Measurements from ENCODE around the gene MYBBP1A. TPM values are rescaled to one million over a fixed set of nuclear protein-coding genes. Genes with fewer than 3 reads are reported as not detected.

MYBBP1A gene
- total RNA-seq, 3 donors from 2014 or later (not counting 1 experiment from before 2014, with no cell fraction given): 50.5 to 58.1 (median 52.7) TPM

- H3K4me1 Mint-ChIP-seq: peaks cover 0 to 5% of the 10 kb centered on the region in 2 donors
- Histone ChIP-seq H3K4me1 (ENCODE audit: control insufficient read depth, insufficient read depth, low read length) (no peaks in the 10 kb centered on the region), H3K36me3 (ENCODE audit: control insufficient read depth, insufficient read depth, low read length) (peaks cover 81% of the 10 kb centered on the region), H3K27ac (ENCODE audit: low read length) (no peak overlapping the region), H3K27me3 (ENCODE audit: control insufficient read depth, insufficient read depth, low read length) (no peaks in the 10 kb centered on the region), H3K9me3 (ENCODE audit: control insufficient read depth, insufficient read depth, low read length) (no peaks in the 10 kb centered on the region), H3K4me3 (ENCODE audit: low read length) (no peak overlapping the region)
- TF ChIP-seq CTCF (IDR thresholded peaks at IDR 0.05): no peak
- no peaks in the 10 kb centered on the region for H3K36me3 Mint-ChIP-seq
- ATAC-seq (no peak), DNase-seq (no peak)
- WGBS (ENCODE audit: insufficient coverage): 90% methylated on average over 19 of the region's 19 CpGs
- H3K9me3 Mint-ChIP-seq: no peaks in the 10 kb centered on the region
- H3K4me3 Mint-ChIP-seq: no peak overlapping the region
- H3K27me3 Mint-ChIP-seq (ENCODE audit: low read depth in 2 of 2): no peaks in the 10 kb centered on the region
- intact Hi-C loops (cut with micrococcal nuclease): no loop called here
- H3K27ac Mint-ChIP-seq: no peak overlapping the region
Observed at GRCh38 chr17:4543557-4544026, 11.6 kb downstream of the MYBBP1A start.

GRCh38 chr17:4542726-4543191, 12.4 kb downstream of the MYBBP1A start:
- H3K4me3 Mint-ChIP-seq: no peak overlapping the region

GRCh38 chr17:4542003-4542725, 13.0 kb downstream of the MYBBP1A start:
- H3K4me3 ChIP-seq (ENCODE audit: low read length): no peak overlapping the region
- Mint-ChIP-seq H3K9me3 (no peaks in the 10 kb centered on the region), H3K36me3 (no peaks in the 10 kb centered on the region), H3K4me3 (no peak overlapping the region), H3K4me1 (peaks cover 0 to 5% of the 10 kb centered on the region in 2 donors), H3K27ac (no peak overlapping the region), H3K27me3 (ENCODE audit: low read depth in 2 of 2) (no peaks in the 10 kb centered on the region)
- H3K9me3 ChIP-seq (ENCODE audit: control insufficient read depth, insufficient read depth, low read length): no peaks in the 10 kb centered on the region
- peaks cover 68% of the 10 kb centered on the region for H3K36me3 ChIP-seq (ENCODE audit: control insufficient read depth, insufficient read depth, low read length)
- no peak overlapping the region for H3K27ac ChIP-seq (ENCODE audit: low read length)
- no peaks in the 10 kb centered on the region for H3K27me3 ChIP-seq (ENCODE audit: control insufficient read depth, insufficient read depth, low read length)
- intact Hi-C loops (cut with micrococcal nuclease): no loop called here
- WGBS (ENCODE audit: insufficient coverage): 96% methylated on average over 14 of the region's 14 CpGs
- DNase-seq (no peak), ATAC-seq (no peak)
- no peaks in the 10 kb centered on the region for H3K4me1 ChIP-seq (ENCODE audit: control insufficient read depth, insufficient read depth, low read length)
- TF ChIP-seq CTCF (IDR thresholded peaks at IDR 0.05): no peak

More at GRCh38 chr17:4542726-4543191, 12.4 kb downstream of the MYBBP1A start:
- no peaks in the 10 kb centered on the region for H3K27me3 Mint-ChIP-seq (ENCODE audit: low read depth in 2 of 2)
- H3K36me3 Mint-ChIP-seq: no peaks in the 10 kb centered on the region
- peaks cover 0 to 5% of the 10 kb centered on the region in 2 donors for H3K4me1 Mint-ChIP-seq
- TF ChIP-seq CTCF (IDR thresholded peaks at IDR 0.05): no peak
- Histone ChIP-seq H3K9me3 (ENCODE audit: control insufficient read depth, insufficient read depth, low read length) (no peaks in the 10 kb centered on the region), H3K4me1 (ENCODE audit: control insufficient read depth, insufficient read depth, low read length) (no peaks in the 10 kb centered on the region), H3K27ac (ENCODE audit: low read length) (no peak overlapping the region), H3K27me3 (ENCODE audit: control insufficient read depth, insufficient read depth, low read length) (no peaks in the 10 kb centered on the region), H3K36me3 (ENCODE audit: control insufficient read depth, insufficient read depth, low read length) (peaks cover 74% of the 10 kb centered on the region), H3K4me3 (ENCODE audit: low read length) (no peak overlapping the region)
- 96% methylated on average over 19 of the region's 19 CpGs for WGBS (ENCODE audit: insufficient coverage)
- no peak for ATAC-seq
- no peaks in the 10 kb centered on the region for H3K9me3 Mint-ChIP-seq
- H3K27ac Mint-ChIP-seq: no peak overlapping the region
- DNase-seq: no peak
- intact Hi-C loops (cut with micrococcal nuclease): no loop called here

Data from natural killer cell (primary cell).